Skeletal muscle tissue (tissue), 4 donors: ENCODE results near the gene PER3. TPM values are rescaled to one million over a fixed set of nuclear protein-coding genes. Genes with fewer than 3 reads are reported as not detected.

ENCODE experiments used
- H3K27ac ChIP-seq: one replicate; pipeline ENCODE4 v1.7.0; 2013; ENCODE audit warnings: mild to moderate bottlenecking, low read depth, low read length, inconsistent platforms
- H3K27me3 ChIP-seq, 3 donors: one replicate each; pipeline ENCODE4 v1.7.0; 2013; ENCODE audit warnings: low read length in 3 of 3; ENCODE audit not compliant: control insufficient read depth in 3 of 3, insufficient read depth in 3 of 3
- H3K36me3 ChIP-seq, 3 donors: one replicate each; pipeline ENCODE4 v1.7.0; 2013; ENCODE audit warnings: low read length in 3 of 3; ENCODE audit not compliant: control insufficient read depth in 3 of 3, insufficient read depth in 3 of 3
- H3K4me1 ChIP-seq, 3 donors: one replicate each; pipeline ENCODE4 v1.7.0; 2013; ENCODE audit warnings: low read length in 3 of 3, mild to moderate bottlenecking in 3 of 3; ENCODE audit not compliant: control insufficient read depth in 3 of 3, insufficient read depth in 3 of 3
- H3K4me3 ChIP-seq, 3 donors: one replicate each; pipeline ENCODE4 v1.7.0; 2013; ENCODE audit warnings: low read length in 3 of 3
- H3K9ac ChIP-seq, 3 donors: one replicate each; pipeline ENCODE4 v1.7.0; 2013; ENCODE audit warnings: low read length in 3 of 3, mild to moderate bottlenecking in 3 of 3, moderate library complexity in 2 of 3, low read depth in 1 of 3
- H3K9me3 ChIP-seq, 3 donors: one replicate each; pipeline ENCODE4 v1.7.0; 2013; ENCODE audit warnings: low read length in 3 of 3; ENCODE audit not compliant: control insufficient read depth in 3 of 3
- total RNA-seq: library from RNA; depleted of rRNA; stranded (reverse); fragments of >200 nt; gene quantifications from one replicate; pipeline ENCODE4 v1.2.3, GENCODE V29; 2014
- donor health status: Osteomylitis.

The PER3 gene
- total RNA-seq, 1 donor from 2014 or later: 11.5 TPM

- Histone ChIP-seq H3K27ac (no peak overlapping the region), H3K4me1 (no peaks in the 10 kb centered on the region)
Measured at GRCh38 chr1:7862211-7863060, 78.3 kb downstream of the PER3 start.

GRCh38 chr1:7863756-7864328 lies 79.8 kb downstream of the PER3 start:
- Histone ChIP-seq H3K27me3 (no peaks in the 10 kb centered on the region), H3K9me3 (no peaks in the 10 kb centered on the region), H3K9ac (no peak overlapping the region), H3K4me1 (no peaks in the 10 kb centered on the region), H3K4me3 (no peak overlapping the region), H3K36me3 (no peaks in the 10 kb centered on the region), H3K27ac (no peak overlapping the region)

More at GRCh38 chr1:7862211-7863060, 78.3 kb downstream of the PER3 start:
- H3K27me3 ChIP-seq: no peaks in the 10 kb centered on the region
- no peak overlapping the region for H3K4me3 ChIP-seq
- no peaks in the 10 kb centered on the region for H3K9me3 ChIP-seq
- H3K36me3 ChIP-seq: no peaks in the 10 kb centered on the region
- no peak overlapping the region for H3K9ac ChIP-seq

GRCh38 chr1:7865978-7866377 lies 81.9 kb downstream of the PER3 start:
- Histone ChIP-seq H3K36me3 (no peaks in the 10 kb centered on the region), H3K4me1 (no peaks in the 10 kb centered on the region), H3K27ac (no peak overlapping the region), H3K4me3 (no peak overlapping the region), H3K9ac (no peak overlapping the region), H3K27me3 (no peaks in the 10 kb centered on the region), H3K9me3 (no peaks in the 10 kb centered on the region)

GRCh38 chr1:7868070-7868780 lies 84.1 kb downstream of the PER3 start:
- Histone ChIP-seq H3K9ac (no peak overlapping the region), H3K36me3 (no peaks in the 10 kb centered on the region), H3K9me3 (no peaks in the 10 kb centered on the region), H3K27me3 (no peaks in the 10 kb centered on the region), H3K4me3 (no peak overlapping the region), H3K27ac (no peak overlapping the region), H3K4me1 (no peaks in the 10 kb centered on the region)

GRCh38 chr1:7869136-7869920 lies 85.2 kb downstream of the PER3 start:
- H3K9ac ChIP-seq: no peak overlapping the region
- no peaks in the 10 kb centered on the region for H3K4me1 ChIP-seq
- H3K9me3 ChIP-seq: no peaks in the 10 kb centered on the region
- no peaks in the 10 kb centered on the region for H3K36me3 ChIP-seq
- no peaks in the 10 kb centered on the region for H3K27me3 ChIP-seq
- H3K27ac ChIP-seq: no peak overlapping the region
- no peak overlapping the region for H3K4me3 ChIP-seq

GRCh38 chr1:7871136-7871535 lies 87.0 kb downstream of the PER3 start:
- Histone ChIP-seq H3K27me3 (peaks cover 0 to 3% (median under 1%) of the 10 kb centered on the region in 3 donors), H3K9ac (no peak overlapping the region), H3K27ac (no peak overlapping the region), H3K4me1 (no peaks in the 10 kb centered on the region), H3K36me3 (no peaks in the 10 kb centered on the region), H3K9me3 (peaks cover 0 to 2% (median 0%) of the 10 kb centered on the region in 3 donors), H3K4me3 (no peak overlapping the region)

- Histone ChIP-seq H3K27ac (no peak overlapping the region), H3K36me3 (no peaks in the 10 kb centered on the region), H3K4me3 (no peak overlapping the region), H3K27me3 (peaks cover 0 to 5% (median 3%) of the 10 kb centered on the region in 3 donors), H3K9ac (no peak overlapping the region), H3K9me3 (peaks cover 0 to 5% (median 2%) of the 10 kb centered on the region in 3 donors), H3K4me1 (no peaks in the 10 kb centered on the region)
Measured at GRCh38 chr1:7873801-7874795, 90.0 kb downstream of the PER3 start.

GRCh38 chr1:7878027-7878426 lies 93.9 kb downstream of the PER3 start:
- H3K27me3 ChIP-seq: peaks cover 0 to 5% (median 3%) of the 10 kb centered on the region in 3 donors
- no peak overlapping the region for H3K9ac ChIP-seq
- H3K27ac ChIP-seq: no peak overlapping the region
- no peak overlapping the region for H3K4me3 ChIP-seq
- no peaks in the 10 kb centered on the region for H3K4me1 ChIP-seq
- peaks cover 0 to 5% (median 2%) of the 10 kb centered on the region in 3 donors for H3K9me3 ChIP-seq
- no peaks in the 10 kb centered on the region for H3K36me3 ChIP-seq

- Histone ChIP-seq H3K9ac (no peak overlapping the region), H3K4me1 (no peaks in the 10 kb centered on the region), H3K4me3 (no peak overlapping the region), H3K9me3 (peaks cover 0 to 5% (median 2%) of the 10 kb centered on the region in 3 donors), H3K36me3 (no peaks in the 10 kb centered on the region), H3K27ac (no peak overlapping the region), H3K27me3 (peaks cover 0 to 5% (median 3%) of the 10 kb centered on the region in 3 donors)
Measured at GRCh38 chr1:7879228-7879627, 95.1 kb downstream of the PER3 start.
